ENCODE measurements around the gene DIPK1A. TPM values are rescaled to one million over a fixed set of nuclear protein-coding genes. Genes with fewer than 3 reads are reported as not detected.

The DIPK1A gene
- total RNA-seq, 2 donors from 2014 or later = 8.4 to 9.3 TPM

GRCh38 chr1:92792340-92792782 is 168.9 kb downstream of the DIPK1A start:
- Mint-ChIP-seq H3K27me3 (ENCODE audit: low read depth) (peaks cover 67% of the 10 kb centered on the region), H3K9me3 (no peaks in the 10 kb centered on the region), H3K36me3 (ENCODE audit: insufficient read depth in 2 of 2) (no peaks in the 10 kb centered on the region), H3K4me3 (no peak overlapping the region), H3K27ac (no peak overlapping the region), H3K4me1 (ENCODE audit: low read depth) (peaks cover 5% of the 10 kb centered on the region)
- ATAC-seq (replicated peaks in 1 of 2) (no peak), DNase-seq (no peak)

Other genes with a start within 250 kb of the DIPK1A start
- gene EVI5, start 176.4 kb downstream of the DIPK1A start, total RNA-seq = 10 to 100 TPM; 30.8 to 40.1 TPM
- gene RPL5, start 129.4 kb downstream of the DIPK1A start, total RNA-seq = 1,000 to 10,000 TPM; 1,534 to 1,619 TPM
- 10 to 100 TPM; 45.6 to 51.7 TPM for gene MTF2, start 117.8 kb upstream of the DIPK1A start, total RNA-seq
- gene TMED5, start 219.0 kb upstream of the DIPK1A start, total RNA-seq = 10 to 100 TPM; 50.2 to 65.3 TPM
- gene CCDC18, start 219.3 kb upstream of the DIPK1A start, total RNA-seq = 10 to 100 TPM; 27.0 to 30.1 TPM

Data from activated T-cell treated with anti-CD3 and anti-CD28 coated beads, Interleukin-2, amount 50 U/mL, for 72 hours (primary cell).